OCI-LY3 (cell line): Measurements from ENCODE around the gene POGZ.
A peak's percentile ranks its signal among the peaks of the same experiment; 100 is the strongest.
"Not testable (repeated sequence)": the region's sequence is repeated elsewhere in the genome, so short reads cannot be mapped to it uniquely, and the experiment has no call there.

Experiments
- H2AFZ ChIP-seq: fragments of 200-600, 300-600 bp; shearing (Covaris generic); 2 replicates; pipeline ENCODE4 v1.6.0; 2014; ENCODE audit warnings: antibody characterized with exemption, low read depth, low read length
- H3K27ac ChIP-seq: fragments of 200-600, 300-600 bp; sonication (generic); 2 replicates; pipeline ENCODE4 v1.5.1; 2014; ENCODE audit warnings: mild to moderate bottlenecking, low read length, moderate library complexity, mixed read lengths
- H3K27me3 ChIP-seq: fragments of 200-600, 300-600 bp; sonication (generic); 2 replicates; pipeline ENCODE4 v1.6.1; 2014; ENCODE audit warnings: low read depth, low read length, mixed read lengths
- H3K36me3 ChIP-seq: fragments of 200-600, 300-600 bp; sonication (generic); replicated peaks from 2 replicates; pipeline ENCODE3; 2014; ENCODE audit warnings: low read depth, low read length, mixed read lengths
- H3K4me1 ChIP-seq: fragments of 300-600, 200-600 bp; sonication (generic); 2 replicates; pipeline ENCODE4 v1.6.1; 2014; ENCODE audit warnings: low read length, mixed read lengths
- H3K4me2 ChIP-seq: fragments of 200-600, 300-600 bp; sonication (generic); 2 replicates; pipeline ENCODE4 v1.6.1; 2014; ENCODE audit warnings: low read length, mixed read lengths
- H3K4me3 ChIP-seq: fragments of 300-600, 200-600 bp; sonication (generic); 2 replicates; pipeline ENCODE4 v1.5.1; 2014; ENCODE audit warnings: antibody characterized with exemption, mild to moderate bottlenecking, low read length, moderate library complexity
- H3K79me2 ChIP-seq: fragments of 300-600, 200-600 bp; shearing (Covaris generic); 2 replicates; pipeline ENCODE4 v1.6.1; 2014; ENCODE audit warnings: mild to moderate bottlenecking, low read length, mixed read lengths
- H3K9ac ChIP-seq: fragments of 300-600, 200-600 bp; shearing (Covaris generic); 2 replicates; pipeline ENCODE4 v1.6.0; 2014; ENCODE audit warnings: mild to moderate bottlenecking, low read length, moderate library complexity
- H3K9me3 ChIP-seq: fragments of 200-600, 300-600 bp; shearing (Covaris generic); 2 replicates; pipeline ENCODE4 v1.6.1; 2014; ENCODE audit warnings: low read length, mixed read lengths; ENCODE audit not compliant: insufficient read depth
- H4K20me1 ChIP-seq: fragments of 200-600, 300-600 bp; sonication (generic); 2 replicates; pipeline ENCODE4 v1.6.1; 2016; ENCODE audit warnings: low read length, mixed read lengths; ENCODE audit not compliant: insufficient read depth
- CTCF ChIP-seq: fragments of 200-600, 300-600 bp; sonication (generic); IDR thresholded peaks from 2 replicates; pipeline ENCODE4 v1.5.1; 2014; ENCODE audit warnings: antibody characterized with exemption, low read length, low read depth
- EZH2phosphoT487 ChIP-seq: fragments of 200-600 bp; shearing (Covaris generic); IDR thresholded peaks from 2 replicates; pipeline ENCODE4 v1.6.1; 2018; ENCODE audit warnings: antibody characterized with exemption, mixed run types, low read depth

POGZ gene

GRCh38 chr1:151402764-151403163 is 56.5 kb downstream of the POGZ start:
- H3K27ac ChIP-seq = no peak overlapping the region
- H3K27me3 ChIP-seq = no peaks in the 10 kb centered on the region
- H3K9me3 ChIP-seq = no peaks in the 10 kb centered on the region
- H2AFZ ChIP-seq = no peak overlapping the region
- no peak overlapping the region for H3K9ac ChIP-seq
- H3K4me3 ChIP-seq = no peak overlapping the region
- TF ChIP-seq EZH2phosphoT487 = no peak
- H4K20me1 ChIP-seq = peaks cover 3% of the 10 kb centered on the region; the same call in 1 of the 2 replicates
- H3K4me1 ChIP-seq = peaks cover 16% of the 10 kb centered on the region
- peaks cover 68% of the 10 kb centered on the region for H3K36me3 ChIP-seq
- peaks cover 30% of the 10 kb centered on the region for H3K79me2 ChIP-seq
- H3K4me2 ChIP-seq = no peak overlapping the region

DNA sequence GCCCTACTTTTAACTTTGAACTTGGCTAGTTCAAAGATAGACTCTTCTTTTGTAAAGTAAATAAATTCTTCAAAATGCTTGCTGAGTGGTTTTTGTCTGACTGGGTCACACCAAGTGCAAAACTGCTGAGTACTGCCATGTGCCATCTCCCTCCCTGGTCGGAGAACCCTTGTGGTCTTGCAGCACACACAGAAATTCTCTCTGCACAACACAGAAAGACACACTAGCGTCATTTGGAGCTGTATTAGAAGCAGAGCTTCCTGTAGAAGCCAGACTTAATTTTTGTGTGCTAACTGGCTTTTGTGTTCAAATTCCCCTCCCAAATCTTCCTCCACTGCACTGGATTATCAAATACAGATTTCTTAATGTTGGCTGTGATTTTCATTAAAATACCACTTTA is 57.4 kb downstream of the POGZ start:
- no peak overlapping the region for H3K4me3 ChIP-seq
- peaks cover 30% of the 10 kb centered on the region for H3K79me2 ChIP-seq
- H3K9me3 ChIP-seq = no peaks in the 10 kb centered on the region
- TF ChIP-seq EZH2phosphoT487 (no peak), CTCF (no peak)
- H3K4me2 ChIP-seq = no peak overlapping the region
- H3K9ac ChIP-seq = no peak overlapping the region
- H3K27me3 ChIP-seq = no peaks in the 10 kb centered on the region
- no peak overlapping the region for H2AFZ ChIP-seq
- H4K20me1 ChIP-seq = peaks cover 3% of the 10 kb centered on the region; the same call in 1 of the 2 replicates
- peaks cover 61% of the 10 kb centered on the region for H3K36me3 ChIP-seq
- peaks cover 16% of the 10 kb centered on the region for H3K4me1 ChIP-seq
- no peak overlapping the region for H3K27ac ChIP-seq

GRCh38 chr1:151401125-151401788 is 58.0 kb downstream of the POGZ start:
- Histone ChIP-seq H2AFZ (no peak overlapping the region), H3K79me2 (peaks cover 30% of the 10 kb centered on the region), H3K27ac (no peak overlapping the region), H3K4me2 (no peak overlapping the region), H3K36me3 (peaks cover 57% of the 10 kb centered on the region), H3K4me3 (no peak overlapping the region), H3K9ac (no peak overlapping the region), H3K27me3 (no peaks in the 10 kb centered on the region), H4K20me1 (peaks cover 3% of the 10 kb centered on the region; the same call in 1 of the 2 replicates), H3K4me1 (peaks cover 16% of the 10 kb centered on the region), H3K9me3 (no peaks in the 10 kb centered on the region)
- TF ChIP-seq EZH2phosphoT487 (no peak), CTCF (no peak)

- Histone ChIP-seq H3K27ac (peak within 1 kb of the TSS; percentile 55), H3K79me2 (peaks cover 30% of the 10 kb centered on the region), H3K9ac (peak within 1 kb of the TSS; percentile 87), H3K4me1 (peaks cover 16% of the 10 kb centered on the region), H2AFZ (peak within 1 kb of the TSS; percentile 60; the same call in 1 of the 2 replicates), H3K9me3 (no peaks in the 10 kb centered on the region), H4K20me1 (peaks cover 3% of the 10 kb centered on the region; the same call in 1 of the 2 replicates), H3K4me3 (peak within 1 kb of the TSS; percentile 91), H3K4me2 (peak within 1 kb of the TSS; percentile 79), H3K27me3 (no peaks in the 10 kb centered on the region), H3K36me3 (peaks cover 41% of the 10 kb centered on the region)
- TF ChIP-seq CTCF (peak; percentile 63), EZH2phosphoT487 (no peak)
Observed at GRCh38 chr1:151399324-151400171, 59.7 kb downstream of the POGZ start, which contains the start of gene PSMB4. Gene PSMB4, plus strand, starts transcription at chr1:151399573. Its CDS starts 15 bp downstream, at chr1:151399588.

DNA sequence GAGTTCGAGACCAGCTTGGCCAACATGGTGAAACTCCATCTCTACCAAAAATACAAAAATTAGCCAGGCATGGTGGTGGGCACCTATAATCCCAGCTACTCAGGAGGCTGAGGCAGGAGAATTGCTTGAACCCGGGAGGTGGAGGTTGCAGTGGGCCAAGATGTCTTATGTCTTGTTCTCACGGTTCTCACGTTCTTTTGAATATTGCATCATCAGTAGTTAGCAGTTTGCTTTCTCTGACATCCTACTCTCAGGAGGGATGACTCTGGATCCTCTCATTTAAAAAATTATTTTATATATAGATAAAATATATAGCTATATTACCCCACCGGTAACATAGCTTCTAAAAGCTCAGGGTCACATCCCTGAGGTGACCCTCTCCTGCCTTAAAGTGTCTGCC is 63.0 kb downstream of the POGZ start:
- H3K4me2 ChIP-seq, H4K20me1 ChIP-seq, H3K27ac ChIP-seq, H3K9me3 ChIP-seq, H2AFZ ChIP-seq, H3K9ac ChIP-seq, H3K4me3 ChIP-seq, H3K27me3 ChIP-seq: not testable (repeated sequence)
- peaks cover 20% of the 10 kb centered on the region for H3K79me2 ChIP-seq
- H3K36me3 ChIP-seq = peaks cover 14% of the 10 kb centered on the region
- peaks cover 16% of the 10 kb centered on the region for H3K4me1 ChIP-seq
